ENCODE results near the gene PIM2.

PIM2 gene

GRCh38 chrX:48918643-48919340 is at the start of gene PIM2:
PIM2 (minus strand) TSS chrX:48919024; CDS start chrX:48918834, 190 bp downstream.
- peak; percentile 75 for DNase-seq

DNA sequence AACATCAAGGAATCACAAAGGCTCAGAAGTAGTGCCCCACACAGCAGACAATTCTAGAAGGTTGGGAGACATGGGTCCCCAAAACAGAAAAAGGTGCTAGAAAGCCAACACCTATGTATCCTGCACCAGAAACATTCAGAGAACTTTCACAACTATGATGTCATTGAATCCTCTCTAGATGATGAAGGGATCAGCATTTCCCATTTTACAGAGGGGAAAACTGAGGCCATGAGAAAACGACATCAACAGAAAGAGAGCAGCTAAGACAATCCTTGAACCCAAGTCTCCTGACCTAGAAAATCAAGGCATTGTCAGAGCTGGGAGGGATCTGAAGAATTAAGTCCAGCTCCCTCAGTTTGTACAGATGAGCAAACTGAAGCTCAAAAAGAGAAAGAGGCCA is 49.6 kb upstream of the PIM2 start:
- no peak for DNase-seq

GRCh38 chrX:48966796-48967579 is 48.2 kb upstream of the PIM2 start:
- peak; percentile 45 for DNase-seq

DNA sequence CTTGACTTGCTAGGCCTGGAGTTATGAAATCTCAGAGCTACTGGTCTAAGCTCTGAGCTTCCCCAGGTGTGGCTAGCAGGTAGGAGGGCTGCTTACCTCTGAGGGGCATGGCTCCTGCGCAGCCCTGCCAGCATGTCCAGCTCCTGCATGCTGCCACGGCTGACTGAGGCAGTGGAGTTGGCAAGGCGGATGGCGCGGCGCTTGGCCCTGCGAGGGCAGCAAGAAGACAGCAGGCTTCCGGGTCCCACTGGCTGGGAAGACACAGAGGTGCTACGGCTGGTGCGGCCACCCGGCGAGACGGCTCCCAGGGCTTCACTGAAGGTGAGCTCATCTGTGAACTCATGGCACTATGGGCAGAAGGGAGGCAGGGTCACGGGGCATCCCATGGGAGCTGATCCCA is 47.1 kb upstream of the PIM2 start:
- no peak for DNase-seq

- DNase-seq, result no peak
These were observed 42.8 kb upstream of the PIM2 start for GRCh38 chrX:48961585-48962091.

- no peak for DNase-seq
These were observed 41.5 kb upstream of the PIM2 start for GRCh38 chrX:48960291-48960690.

DNA sequence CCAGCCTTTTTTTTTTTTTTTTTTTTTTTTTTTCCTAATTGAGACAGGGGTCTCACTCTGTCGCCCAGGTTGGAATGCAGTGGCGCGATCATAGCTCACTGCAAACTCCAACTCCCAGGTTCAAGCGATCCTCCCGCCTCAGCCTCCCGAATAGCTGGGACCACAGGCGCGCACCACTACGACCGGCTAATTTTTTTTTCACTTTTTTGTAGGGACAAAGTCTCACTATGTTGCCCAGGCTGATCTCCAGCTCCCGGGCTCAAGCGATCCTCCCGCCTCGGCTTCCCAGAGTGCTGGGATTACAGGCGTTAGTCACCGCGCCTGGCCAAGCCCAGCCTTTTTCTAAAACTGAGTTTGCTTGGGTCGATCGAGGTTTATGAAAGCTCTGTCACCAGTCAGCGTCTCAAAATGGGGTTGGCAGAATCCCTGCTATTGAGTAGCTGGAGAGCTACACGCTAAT is 39.8 kb upstream of the PIM2 start:
- peak; percentile 6 for DNase-seq

DNA sequence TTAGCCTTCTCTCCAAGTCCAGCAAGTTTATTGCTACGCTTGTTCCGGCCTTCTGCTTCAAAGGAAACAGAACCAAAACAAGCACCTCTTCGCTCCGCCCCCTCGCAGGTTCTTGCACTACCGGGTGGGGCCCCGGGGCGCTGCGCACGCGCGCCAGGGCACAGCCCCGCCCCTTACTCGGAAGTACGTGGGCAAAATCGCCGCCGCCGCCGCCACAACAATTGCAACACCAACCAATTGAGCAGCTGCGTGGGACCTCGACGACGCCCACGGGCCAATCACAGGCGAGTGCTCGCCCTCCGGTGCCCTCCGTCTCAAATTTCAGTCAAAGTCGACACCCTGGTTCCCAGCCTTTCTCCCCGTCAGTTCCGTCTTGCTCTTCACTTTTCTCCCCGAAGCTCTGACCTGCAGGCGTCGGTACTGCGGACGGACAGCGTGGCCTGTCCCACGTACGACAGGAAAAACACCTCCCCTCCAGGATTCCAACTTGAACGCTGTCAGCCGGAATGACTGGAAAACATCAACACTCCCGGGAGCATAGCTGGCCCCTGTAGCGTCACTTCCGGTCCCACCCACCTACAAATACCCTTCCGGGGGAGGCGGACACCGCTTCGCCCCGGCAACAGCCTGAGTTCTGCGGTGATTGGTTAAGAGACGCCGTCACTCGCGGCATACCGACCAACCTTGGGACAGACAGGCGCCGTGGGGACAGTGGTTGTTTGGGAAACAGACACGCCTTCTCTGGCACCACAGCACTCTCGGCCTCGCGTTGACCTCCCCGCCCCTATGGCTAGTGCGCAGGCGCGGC is 39.2 kb upstream of the PIM2 start:
- peak; percentile 88 for DNase-seq

GRCh38 chrX:48957477-48957826 is 38.6 kb upstream of the PIM2 start, which contains the start of gene OTUD5:
OTUD5 (minus strand) TSS chrX:48957607; CDS start chrX:48957570, 37 bp downstream.
- DNase-seq, result peak; percentile 25

GRCh38 chrX:48956728-48957414 is 38.0 kb upstream of the PIM2 start:
- no peak for DNase-seq

- no peak for DNase-seq
These were observed 29.8 kb upstream of the PIM2 start for GRCh38 chrX:48948589-48948988.

GRCh38 chrX:48945517-48946348 is 26.9 kb upstream of the PIM2 start:
- peak; percentile 22 for DNase-seq

- no peak for DNase-seq
These were observed 24.1 kb upstream of the PIM2 start for GRCh38 chrX:48942895-48943294.

DNA sequence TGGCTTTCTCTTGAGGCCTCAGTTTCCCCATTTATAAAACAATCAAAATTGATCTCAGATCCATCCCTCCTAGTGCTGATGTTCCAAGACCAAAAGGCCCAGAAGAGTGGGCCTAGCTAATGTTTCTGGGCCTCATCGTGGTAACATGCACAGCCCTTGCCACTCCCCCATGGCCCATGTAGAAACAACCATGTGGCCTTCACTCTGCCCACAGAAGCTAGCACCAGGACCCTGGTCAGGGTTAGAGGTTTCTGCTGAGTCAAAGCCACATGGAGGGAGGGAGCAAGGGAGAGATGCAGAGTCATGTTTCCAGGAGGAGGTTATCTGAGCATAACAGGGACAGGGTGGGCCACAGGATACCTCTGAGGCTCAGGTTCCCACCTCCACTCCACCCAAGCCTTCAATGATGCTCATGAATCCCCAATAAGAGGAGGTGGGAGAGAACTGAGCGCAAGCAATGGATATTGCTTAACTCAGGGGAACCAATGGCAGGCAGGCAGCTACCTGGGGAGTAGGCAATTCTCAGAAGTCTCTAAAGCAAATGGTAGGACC is 21.7 kb upstream of the PIM2 start:
- DNase-seq, result no peak

DNA sequence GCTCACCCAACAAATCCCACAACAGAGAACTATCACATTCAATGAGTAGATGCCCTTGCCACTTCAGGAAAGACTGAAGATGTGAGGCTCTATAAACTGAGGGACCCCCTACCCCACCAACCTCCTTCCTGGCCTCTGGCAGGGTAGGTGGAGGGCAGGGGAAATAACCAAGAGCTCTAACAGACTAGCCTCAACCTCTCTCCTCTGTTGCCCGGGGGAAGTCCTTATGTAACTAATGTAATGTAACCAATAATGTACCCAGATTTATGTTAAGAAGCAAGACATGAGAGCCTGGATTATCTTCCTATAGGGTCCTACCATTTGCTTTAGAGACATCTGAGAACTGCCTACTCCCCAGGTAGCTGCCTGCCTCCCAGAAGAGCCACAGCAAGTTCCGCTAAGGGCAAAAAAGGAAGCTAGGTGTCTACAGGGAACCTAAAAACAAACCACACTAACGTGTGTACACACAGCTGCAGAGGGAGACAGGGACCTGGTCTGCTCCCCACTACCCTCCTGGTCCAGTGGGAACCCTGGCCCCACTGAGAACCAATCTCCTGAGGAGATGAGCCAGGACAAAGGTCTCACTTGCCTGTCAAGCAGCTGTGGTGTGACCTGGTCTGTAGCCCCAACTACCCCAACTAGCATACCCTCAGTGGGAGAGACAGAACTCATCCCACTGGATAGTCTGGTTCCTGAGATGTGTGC is 20.9 kb upstream of the PIM2 start:
- no peak for DNase-seq

- no peak for DNase-seq
These were observed 20.0 kb upstream of the PIM2 start for GRCh38 chrX:48938721-48939425.

GRCh38 chrX:48937054-48937907 is 18.5 kb upstream of the PIM2 start:
- DNase-seq, result no peak

DNA sequence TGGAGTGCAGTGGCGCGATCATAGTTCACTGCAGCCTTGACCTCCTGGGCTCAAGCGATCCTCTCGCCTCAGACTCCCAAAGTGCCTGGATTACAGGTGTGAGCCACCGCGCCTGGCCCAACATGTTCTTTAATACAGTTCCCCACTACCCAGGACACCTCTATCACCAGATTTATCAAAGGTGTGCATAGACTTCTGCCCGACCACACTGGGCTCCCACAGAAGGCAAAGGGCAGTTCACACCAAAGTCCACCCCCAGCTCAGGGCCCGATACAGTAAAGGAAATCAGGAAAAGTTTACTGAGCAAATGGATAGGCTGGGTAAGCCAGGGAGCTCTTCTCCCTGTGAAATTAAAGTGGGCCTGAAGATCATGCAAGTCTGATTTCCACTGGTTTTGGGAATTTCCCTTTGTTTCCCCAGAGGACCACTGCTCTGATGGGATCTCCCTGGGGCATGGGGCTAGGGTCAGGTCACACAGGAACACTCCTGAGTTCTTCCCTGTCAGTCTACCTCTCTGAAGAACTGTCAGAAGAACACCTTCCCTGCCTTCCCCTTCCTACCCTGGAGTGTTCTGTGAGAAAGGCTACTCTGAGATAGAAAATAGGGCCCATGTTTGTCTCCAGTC is 17.7 kb upstream of the PIM2 start:
- DNase-seq, result no peak

GRCh38 chrX:48935301-48935670 is 16.5 kb upstream of the PIM2 start:
- DNase-seq, result no peak
